Stimulated activated CD4-positive, alpha-beta T cell treated with anti-CD3 and anti-CD28 coated beads, Interleukin-4, amount 100 ng/mL, for 24 hours (primary cell): ENCODE results near the gene CCDC47.
A peak's percentile ranks its signal among the peaks of the same experiment; 100 is the strongest.

Experiments
- DNase-seq: peaks from one replicate; pipeline ENCODE4 v3.0.0-alpha.2; 2020

Gene CCDC47

DNA sequence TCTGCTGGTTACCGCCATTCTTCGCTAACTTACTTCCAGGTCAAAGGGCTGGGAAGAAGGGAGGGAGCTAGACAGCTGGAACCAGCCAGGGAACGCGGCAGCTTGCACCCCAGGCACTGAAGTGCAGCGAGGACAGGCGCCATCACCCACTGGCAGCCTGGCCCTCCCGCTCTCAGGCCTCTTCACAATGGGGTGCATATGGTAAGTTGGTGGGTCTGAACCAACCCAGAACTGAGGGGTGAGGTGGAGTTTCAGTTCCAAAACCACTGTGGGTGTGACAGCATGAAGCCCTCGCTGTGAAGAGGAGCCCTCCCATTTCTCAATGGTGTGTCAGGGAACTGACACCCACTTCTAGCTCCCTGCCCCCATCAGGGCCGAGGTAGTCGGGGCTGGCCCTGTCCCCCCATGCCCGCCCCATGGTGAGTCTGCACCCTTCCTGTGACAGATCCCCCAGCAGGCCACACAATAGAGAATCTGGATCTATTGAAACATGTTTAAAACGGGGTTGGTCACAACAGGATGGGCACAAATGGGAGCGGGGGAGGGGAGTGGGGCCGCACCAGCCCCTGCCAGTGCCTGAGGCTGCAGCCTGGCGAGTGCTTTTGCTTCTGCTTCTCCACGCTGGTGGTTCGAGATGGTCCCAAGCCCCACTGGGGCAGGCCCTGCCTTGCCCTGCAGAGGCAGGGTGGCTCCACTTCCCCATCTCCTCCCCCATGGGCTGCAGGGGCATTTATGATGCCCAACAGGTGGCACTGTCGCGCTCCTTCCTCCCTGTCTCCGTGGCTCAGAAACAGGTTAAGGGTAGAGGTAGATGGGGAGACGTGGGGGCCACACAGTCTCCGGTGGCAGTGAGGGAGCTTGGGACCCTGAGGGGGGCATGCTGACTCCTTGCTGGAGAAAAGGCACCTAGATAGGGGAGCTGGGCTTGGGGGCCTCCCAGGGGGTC is 75.8 kb downstream of the CCDC47 start:
- peak; percentile 79 for DNase-seq

DNA sequence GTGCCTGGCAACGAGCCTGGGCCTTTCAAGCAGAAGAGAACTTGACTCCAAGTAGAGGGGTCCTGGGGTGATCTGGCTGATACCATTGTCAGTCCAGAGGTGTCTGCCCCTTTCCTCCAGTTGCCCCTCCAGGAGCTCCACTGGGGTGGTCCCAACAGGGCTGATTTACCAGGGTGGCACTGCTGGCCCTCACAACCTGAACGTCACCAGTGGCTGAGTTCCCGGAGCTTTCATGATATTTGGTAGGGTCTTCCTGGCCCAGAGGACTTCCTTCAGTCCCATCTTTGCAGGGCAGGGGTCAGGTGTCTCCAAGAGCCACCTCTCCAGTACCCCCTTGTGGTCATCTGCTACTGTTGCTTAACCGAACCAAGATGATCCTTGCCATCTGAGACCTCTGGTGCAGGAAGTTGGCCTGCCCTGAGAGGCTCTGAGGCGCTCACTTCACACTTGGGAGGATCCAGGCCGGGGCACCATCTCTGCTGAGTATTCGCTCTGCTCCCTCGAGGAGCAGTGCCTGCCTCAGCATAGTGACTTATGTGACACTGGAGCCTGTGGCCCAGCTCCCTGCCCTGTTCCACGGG is 76.9 kb downstream of the CCDC47 start:
- DNase-seq: peak; percentile 38

DNA sequence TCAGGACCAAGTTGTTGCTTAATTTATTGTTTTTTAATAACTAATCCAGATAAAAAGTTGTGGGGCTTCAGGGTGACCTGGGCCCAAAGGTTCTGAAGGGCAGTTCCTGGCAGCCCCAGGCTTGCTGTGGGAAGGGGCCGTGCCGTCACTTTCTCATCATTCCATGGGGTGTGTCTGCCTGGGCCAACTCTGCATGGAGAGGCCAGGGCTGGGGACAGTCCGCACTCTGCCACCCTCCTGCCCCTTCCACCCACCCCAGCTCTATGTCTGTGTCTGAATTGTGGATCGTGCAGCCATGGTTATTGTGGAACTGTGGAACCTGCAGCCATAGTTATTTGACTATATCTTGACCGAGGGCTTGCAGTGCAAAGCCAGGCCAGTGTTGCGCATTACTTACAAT is 77.5 kb downstream of the CCDC47 start:
- DNase-seq: no peak
